Astrocyte (in vitro differentiated cells and primary cell): ENCODE measurements around the gene JAZF1. TPM values are rescaled to one million over a fixed set of nuclear protein-coding genes. Genes with fewer than 3 reads are reported as not detected.

Experiments used
- DNase-seq: peaks from one replicate; pipeline ENCODE4 v3.0.0-alpha.2; 2010; ENCODE audit warnings: low read depth
- FAIRE-seq: peaks from 2 replicates; lab custom pipeline; 2011; peaks lifted over from hg19 to GRCh38; lab: Jason Lieb, UNC
- H2AFZ ChIP-seq: 2 replicates; pipeline ENCODE4 v1.6.0; 2012; ENCODE audit warnings: low read depth, low read length, inconsistent platforms
- H3K27ac ChIP-seq: 2 replicates; pipeline ENCODE4 v1.5.1; 2011; ENCODE audit warnings: low read depth, low read length, inconsistent platforms
- H3K27me3 ChIP-seq: 2 replicates; pipeline ENCODE4 v1.6.0; 2011; ENCODE audit warnings: low read length, inconsistent platforms; ENCODE audit not compliant: insufficient read depth
- H3K36me3 ChIP-seq: 2 replicates; pipeline ENCODE4 v1.5.1; 2011; ENCODE audit warnings: low read length, inconsistent platforms; ENCODE audit not compliant: insufficient read depth
- H3K4me1 ChIP-seq: 2 replicates; pipeline ENCODE4 v1.5.1; 2011; ENCODE audit warnings: low read length, inconsistent platforms; ENCODE audit not compliant: insufficient read depth
- H3K4me2 ChIP-seq: 2 replicates; pipeline ENCODE4 v1.6.0; 2012; ENCODE audit warnings: low read length, inconsistent platforms
- H3K4me3 ChIP-seq: 2 replicates; pipeline ENCODE4 v1.5.1; 2011; ENCODE audit warnings: low read depth, mild to moderate bottlenecking, low read length, inconsistent platforms; ENCODE audit not compliant: insufficient read depth
- H3K79me2 ChIP-seq: 2 replicates; pipeline ENCODE4 v1.6.0; 2012; ENCODE audit warnings: mild to moderate bottlenecking, low read length, inconsistent platforms; ENCODE audit not compliant: insufficient read depth
- H3K9ac ChIP-seq: 2 replicates; pipeline ENCODE4 v1.6.0; 2012; ENCODE audit warnings: mild to moderate bottlenecking, low read length, inconsistent platforms
- H3K9me3 ChIP-seq: 2 replicates; pipeline ENCODE4 v1.5.1; 2012; ENCODE audit warnings: low read depth, mild to moderate bottlenecking, low read length, inconsistent platforms; ENCODE audit not compliant: insufficient read depth
- H4K20me1 ChIP-seq: 2 replicates; pipeline ENCODE4 v1.6.0; 2012; ENCODE audit warnings: low read length, inconsistent platforms; ENCODE audit not compliant: insufficient read depth
- H3K27ac Mint-ChIP-seq: one replicate; pipeline ENCODE4 v1.8.0; 2021; ENCODE audit warnings: mild to moderate bottlenecking, mixed read lengths; ENCODE audit not compliant: unreplicated experiment
- H3K27me3 Mint-ChIP-seq: one replicate; pipeline ENCODE4 v1.8.0; 2021; ENCODE audit warnings: low read depth, mixed read lengths; ENCODE audit not compliant: unreplicated experiment
- H3K36me3 Mint-ChIP-seq: one replicate; pipeline ENCODE4 v1.8.0; 2021; ENCODE audit warnings: low read depth, mixed read lengths; ENCODE audit not compliant: unreplicated experiment
- H3K4me1 Mint-ChIP-seq: one replicate; pipeline ENCODE4 v1.8.0; 2021; ENCODE audit warnings: low read depth, mixed read lengths; ENCODE audit not compliant: unreplicated experiment
- H3K4me3 Mint-ChIP-seq: one replicate; pipeline ENCODE4 v1.8.0; 2021; ENCODE audit warnings: mild to moderate bottlenecking, moderate library complexity, mixed read lengths; ENCODE audit not compliant: unreplicated experiment
- H3K9me3 Mint-ChIP-seq: one replicate; pipeline ENCODE4 v1.8.0; 2021; ENCODE audit warnings: mild to moderate bottlenecking, mixed read lengths; ENCODE audit not compliant: unreplicated experiment
- EZH2 ChIP-seq: IDR thresholded peaks from 2 replicates; pipeline ENCODE4 v1.6.1; 2012; ENCODE audit warnings: mild to moderate bottlenecking, low read length, inconsistent platforms; ENCODE audit not compliant: insufficient read depth
- total RNA-seq: library from RNA; stranded (reverse); gene quantifications from 2 replicates; pipeline ENCODE4 v1.2.1, GENCODE V29; 2021
- TF ChIP-seq, protein P1 (sequence below): IDR thresholded peaks from 2 replicates; pipeline ENCODE4 v1.5.1; 2011; ENCODE audit warnings: low read depth, mild to moderate bottlenecking, inconsistent platforms, low read length, moderate library complexity; ENCODE audit not compliant: insufficient read depth

Gene JAZF1
- total RNA-seq, 1 donor from 2014 or later: 20.1 TPM

DNA sequence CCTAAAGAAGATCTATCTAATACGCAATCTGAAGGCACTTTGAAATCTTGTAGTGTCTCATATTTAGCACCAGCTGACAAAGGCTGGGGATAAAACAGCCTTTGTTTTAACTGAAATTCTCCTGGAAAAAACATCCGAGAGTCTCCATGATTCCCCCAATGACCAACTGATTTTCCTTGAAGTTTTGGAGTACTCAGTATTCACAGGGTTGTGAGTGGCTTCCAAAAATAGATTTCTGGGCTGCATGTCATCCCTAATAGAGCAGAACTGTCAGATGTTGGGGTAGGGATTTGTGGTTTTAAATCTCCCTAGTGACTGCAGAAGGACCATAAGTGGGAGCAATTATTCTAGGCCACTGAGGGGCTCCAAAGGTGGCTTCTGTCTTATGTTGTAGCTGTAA, 234.2 kb downstream of the JAZF1 start:
- H3K9ac ChIP-seq: no peak overlapping the region
- TF ChIP-seq, protein P1, sequence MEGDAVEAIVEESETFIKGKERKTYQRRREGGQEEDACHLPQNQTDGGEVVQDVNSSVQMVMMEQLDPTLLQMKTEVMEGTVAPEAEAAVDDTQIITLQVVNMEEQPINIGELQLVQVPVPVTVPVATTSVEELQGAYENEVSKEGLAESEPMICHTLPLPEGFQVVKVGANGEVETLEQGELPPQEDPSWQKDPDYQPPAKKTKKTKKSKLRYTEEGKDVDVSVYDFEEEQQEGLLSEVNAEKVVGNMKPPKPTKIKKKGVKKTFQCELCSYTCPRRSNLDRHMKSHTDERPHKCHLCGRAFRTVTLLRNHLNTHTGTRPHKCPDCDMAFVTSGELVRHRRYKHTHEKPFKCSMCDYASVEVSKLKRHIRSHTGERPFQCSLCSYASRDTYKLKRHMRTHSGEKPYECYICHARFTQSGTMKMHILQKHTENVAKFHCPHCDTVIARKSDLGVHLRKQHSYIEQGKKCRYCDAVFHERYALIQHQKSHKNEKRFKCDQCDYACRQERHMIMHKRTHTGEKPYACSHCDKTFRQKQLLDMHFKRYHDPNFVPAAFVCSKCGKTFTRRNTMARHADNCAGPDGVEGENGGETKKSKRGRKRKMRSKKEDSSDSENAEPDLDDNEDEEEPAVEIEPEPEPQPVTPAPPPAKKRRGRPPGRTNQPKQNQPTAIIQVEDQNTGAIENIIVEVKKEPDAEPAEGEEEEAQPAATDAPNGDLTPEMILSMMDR: no peak
- TF ChIP-seq EZH2: no peak
- H2AFZ ChIP-seq: no peak overlapping the region
- Mint-ChIP-seq H3K4me3 (no peak overlapping the region), H3K36me3 (peaks cover 4% of the 10 kb centered on the region), H3K27me3 (no peaks in the 10 kb centered on the region), H3K27ac (no peak overlapping the region), H3K4me1 (peaks cover 12% of the 10 kb centered on the region), H3K9me3 (no peaks in the 10 kb centered on the region)
- DNase-seq: no peak
- no peak overlapping the region for H3K4me3 ChIP-seq
- peaks cover 15% of the 10 kb centered on the region for H4K20me1 ChIP-seq
- no peaks in the 10 kb centered on the region for H3K27me3 ChIP-seq
- peak; percentile 20 for FAIRE-seq
- H3K79me2 ChIP-seq: no peaks in the 10 kb centered on the region
- H3K36me3 ChIP-seq: no peaks in the 10 kb centered on the region
- H3K9me3 ChIP-seq: no peaks in the 10 kb centered on the region
- no peak overlapping the region for H3K27ac ChIP-seq
- no peaks in the 10 kb centered on the region for H3K4me1 ChIP-seq
- no peak overlapping the region for H3K4me2 ChIP-seq

DNA sequence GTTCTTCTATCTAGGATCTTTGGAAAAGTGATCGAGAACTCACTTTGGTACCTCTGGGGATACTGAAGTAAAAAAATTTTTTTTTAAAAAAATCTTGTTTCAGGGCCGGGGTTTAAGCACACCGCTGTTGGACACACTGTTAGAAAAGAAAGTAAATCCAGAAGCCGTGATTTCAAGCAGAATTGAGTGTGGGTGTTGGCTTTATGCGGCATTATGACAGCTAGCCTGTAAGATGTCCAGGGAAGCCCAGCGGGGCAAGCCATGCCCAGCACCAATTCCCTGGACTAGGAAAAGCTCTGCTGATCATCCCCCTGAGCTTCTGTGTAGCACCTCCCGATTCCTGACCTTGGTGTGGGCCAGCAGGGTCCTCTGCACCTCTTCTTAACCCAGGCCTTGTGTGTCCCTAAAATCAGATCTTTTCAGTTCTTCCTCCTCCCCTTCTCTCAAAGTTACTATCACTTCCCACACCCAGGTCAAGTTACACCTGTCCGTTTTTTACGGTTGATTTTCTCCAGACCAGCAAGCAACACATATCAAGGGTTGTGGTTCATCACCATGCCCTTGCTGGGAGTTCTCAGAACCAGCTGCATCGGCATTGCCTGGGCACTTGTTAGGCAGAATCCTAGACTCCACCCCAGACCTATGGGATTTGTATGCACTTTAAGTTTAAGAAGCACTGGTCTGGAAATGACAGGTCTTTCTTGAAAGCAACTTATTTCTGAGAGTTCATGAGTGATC, 235.4 kb downstream of the JAZF1 start:
- Histone ChIP-seq H4K20me1 (peaks cover 15% of the 10 kb centered on the region), H3K36me3 (no peaks in the 10 kb centered on the region), H3K27me3 (no peaks in the 10 kb centered on the region), H3K27ac (no peak overlapping the region), H3K9ac (no peak overlapping the region), H3K9me3 (no peaks in the 10 kb centered on the region), H3K4me1 (no peaks in the 10 kb centered on the region), H3K79me2 (no peaks in the 10 kb centered on the region), H3K4me3 (no peak overlapping the region), H3K4me2 (no peak overlapping the region), H2AFZ (no peak overlapping the region)
- DNase-seq: no peak
- TF ChIP-seq, protein P1: no peak
- TF ChIP-seq EZH2: no peak
- no peaks in the 10 kb centered on the region for H3K9me3 Mint-ChIP-seq
- H3K4me1 Mint-ChIP-seq: peaks cover 12% of the 10 kb centered on the region
- no peak overlapping the region for H3K4me3 Mint-ChIP-seq
- peaks cover 4% of the 10 kb centered on the region for H3K36me3 Mint-ChIP-seq
- no peaks in the 10 kb centered on the region for H3K27me3 Mint-ChIP-seq
- no peak overlapping the region for H3K27ac Mint-ChIP-seq
- no peak for FAIRE-seq

DNA sequence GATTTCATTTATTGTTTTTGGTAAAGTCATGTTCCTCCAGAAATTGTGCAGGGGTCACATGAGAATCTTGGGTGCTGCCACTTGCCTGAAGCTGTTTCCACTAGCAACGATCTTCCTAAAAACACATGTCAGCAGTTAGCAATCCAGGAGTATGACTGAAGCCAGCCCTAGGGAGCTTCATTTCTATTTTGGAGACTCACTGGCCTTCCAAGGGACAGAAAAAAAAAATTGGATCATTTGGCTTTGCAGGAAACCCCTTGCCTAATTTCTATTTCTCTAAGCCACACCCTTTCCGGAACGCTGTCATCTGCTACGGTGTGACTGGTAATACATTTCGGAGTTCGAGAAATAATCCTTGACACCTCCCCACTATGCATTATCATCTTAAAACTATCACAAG, 236.0 kb downstream of the JAZF1 start:
- Histone ChIP-seq H4K20me1 (peaks cover 15% of the 10 kb centered on the region), H3K9ac (no peak overlapping the region), H3K36me3 (no peaks in the 10 kb centered on the region), H3K27ac (no peak overlapping the region), H2AFZ (no peak overlapping the region), H3K4me1 (no peaks in the 10 kb centered on the region), H3K27me3 (no peaks in the 10 kb centered on the region), H3K4me2 (no peak overlapping the region), H3K79me2 (no peaks in the 10 kb centered on the region), H3K4me3 (no peak overlapping the region), H3K9me3 (no peaks in the 10 kb centered on the region)
- Mint-ChIP-seq H3K36me3 (peaks cover 4% of the 10 kb centered on the region), H3K27ac (no peak overlapping the region), H3K4me3 (no peak overlapping the region), H3K27me3 (no peaks in the 10 kb centered on the region), H3K9me3 (no peaks in the 10 kb centered on the region), H3K4me1 (peaks cover 12% of the 10 kb centered on the region)
- DNase-seq: no peak
- TF ChIP-seq, protein P1: no peak
- no peak for TF ChIP-seq EZH2
- FAIRE-seq: no peak
